ENCODE measurements around the gene RIOK2.
"Not testable (repeated sequence)": the region's sequence is repeated elsewhere in the genome, so short reads cannot be mapped to it uniquely, and the experiment has no call there.

Gene RIOK2

DNA sequence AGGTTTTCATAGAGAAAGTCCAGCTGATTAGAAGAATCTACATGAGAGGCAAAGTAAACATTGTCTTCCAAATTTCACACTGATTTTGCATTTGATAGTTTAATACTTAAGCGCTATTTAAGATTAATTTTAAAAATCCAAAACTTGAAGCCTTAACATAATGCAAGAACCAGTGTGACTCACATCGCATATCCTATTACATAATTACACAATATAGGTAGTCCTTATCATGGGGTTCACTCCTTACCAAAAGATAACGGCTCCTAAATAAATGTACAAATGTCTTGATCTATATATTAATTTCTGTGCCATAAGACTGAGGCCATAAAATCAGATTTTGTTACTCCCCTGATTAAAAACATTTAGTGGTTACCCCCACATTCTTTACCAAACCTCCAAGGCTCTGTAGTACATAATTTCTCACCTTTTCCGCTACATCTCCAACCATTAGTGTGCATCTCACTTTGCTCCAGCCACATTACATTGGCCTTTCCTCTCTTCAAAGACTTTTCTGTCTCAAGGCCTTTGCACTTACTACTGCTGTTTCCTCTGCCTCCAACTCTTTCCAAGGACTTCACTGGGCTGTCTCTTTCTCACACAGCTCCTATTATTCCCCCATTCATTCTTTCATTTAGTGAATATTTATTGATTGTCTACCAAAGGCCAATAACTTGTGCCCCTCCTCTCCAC is 1.0 kb downstream of the RIOK2 start:
- TF ChIP-seq SPI1 (IDR thresholded peaks at IDR 0.05; ENCODE audit: low read depth, low read length) (no peak), TAF1 (IDR thresholded peaks at IDR 0.05; ENCODE audit: low read depth, low read length) (no peak), PAX5 (IDR thresholded peaks at IDR 0.05; ENCODE audit: insufficient read depth, low read length, severe bottlenecking) (no peak), POLR2A (IDR thresholded peaks at IDR 0.05; ENCODE audit: low read depth, low read length) (no peak), POLR2AphosphoS5 (IDR thresholded peaks at IDR 0.05; ENCODE audit: low read depth, low read length) (no peak), POU2F2 (IDR thresholded peaks at IDR 0.05; ENCODE audit: low read depth, low read length) (no peak)
- DNase-seq (ENCODE audit: insufficient read length, low spot score) = no peak
- FAIRE-seq = no peak

DNA sequence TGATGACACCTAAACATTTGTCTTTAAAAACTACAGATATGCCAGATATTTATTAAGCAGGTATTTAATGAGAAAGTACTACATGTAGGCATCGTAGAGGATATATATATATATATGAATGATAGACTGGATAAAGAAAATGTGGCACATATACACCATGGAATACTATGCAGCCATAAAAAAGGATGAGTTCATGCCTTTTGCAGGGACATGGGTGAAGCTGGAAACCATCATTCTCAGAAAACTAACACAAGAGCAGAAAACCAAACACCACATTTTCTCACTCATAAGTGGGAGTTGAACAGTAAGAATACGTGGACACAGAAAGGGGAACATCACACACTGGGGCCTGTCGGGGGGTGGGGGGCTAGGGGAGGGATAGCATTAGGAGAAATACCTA is 3.6 kb downstream of the RIOK2 start:
- not testable (repeated sequence) for FAIRE-seq; DNase-seq (ENCODE audit: insufficient read length, low spot score)

GRCh38 chr5:97172227-97172626 is 10.8 kb downstream of the RIOK2 start:
- DNase-seq (ENCODE audit: insufficient read length, low spot score) = no peak
- TF ChIP-seq PAX5 (IDR thresholded peaks at IDR 0.05; ENCODE audit: insufficient read depth, low read length, severe bottlenecking) = no peak
- no peak for TF ChIP-seq POU2F2 (IDR thresholded peaks at IDR 0.05; ENCODE audit: low read depth, low read length)
- no peak for TF ChIP-seq TAF1 (IDR thresholded peaks at IDR 0.05; ENCODE audit: low read depth, low read length)
- no peak for TF ChIP-seq POLR2AphosphoS5 (IDR thresholded peaks at IDR 0.05; ENCODE audit: low read depth, low read length)
- no peak for TF ChIP-seq SPI1 (IDR thresholded peaks at IDR 0.05; ENCODE audit: low read depth, low read length)
- no peak for TF ChIP-seq POLR2A (IDR thresholded peaks at IDR 0.05; ENCODE audit: low read depth, low read length)
- FAIRE-seq = no peak

- FAIRE-seq (no peak), DNase-seq (ENCODE audit: insufficient read length, low spot score) (no peak)
- TF ChIP-seq TAF1 (IDR thresholded peaks at IDR 0.05; ENCODE audit: low read depth, low read length) = no peak
- TF ChIP-seq POLR2A (IDR thresholded peaks at IDR 0.05; ENCODE audit: low read depth, low read length) = no peak
- TF ChIP-seq PAX5 (IDR thresholded peaks at IDR 0.05; ENCODE audit: insufficient read depth, low read length, severe bottlenecking) = no peak
- no peak for TF ChIP-seq SPI1 (IDR thresholded peaks at IDR 0.05; ENCODE audit: low read depth, low read length)
- TF ChIP-seq POU2F2 (IDR thresholded peaks at IDR 0.05; ENCODE audit: low read depth, low read length) = no peak
- no peak for TF ChIP-seq POLR2AphosphoS5 (IDR thresholded peaks at IDR 0.05; ENCODE audit: low read depth, low read length)
Observed at GRCh38 chr5:97171703-97172102, 11.3 kb downstream of the RIOK2 start.

DNA sequence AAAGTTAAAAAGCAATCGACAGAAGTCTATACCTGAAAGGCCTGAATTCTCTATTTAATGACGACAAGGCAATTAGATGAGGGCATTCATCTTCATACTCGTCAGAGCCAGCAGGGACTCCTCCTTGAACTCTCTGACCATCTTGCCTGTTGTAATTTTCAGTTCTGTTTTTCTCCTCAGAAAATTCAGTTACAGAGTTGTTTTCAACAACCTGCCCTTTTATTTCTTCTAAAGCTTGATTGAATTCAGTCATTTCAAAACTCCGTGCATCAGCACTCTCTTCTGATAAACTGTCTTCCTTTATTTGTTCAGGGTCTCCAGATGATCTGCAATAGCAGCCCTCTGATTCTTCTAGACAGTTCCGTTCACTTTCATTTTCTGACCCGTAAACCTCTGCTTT is 15.6 kb downstream of the RIOK2 start:
- FAIRE-seq (peak; percentile 75), DNase-seq (ENCODE audit: insufficient read length, low spot score) (peak; percentile 9)
- TF ChIP-seq SPI1 (IDR thresholded peaks at IDR 0.05; ENCODE audit: low read depth, low read length) = peak; percentile 87
- TF ChIP-seq POLR2A (IDR thresholded peaks at IDR 0.05; ENCODE audit: low read depth, low read length) = no peak

DNA sequence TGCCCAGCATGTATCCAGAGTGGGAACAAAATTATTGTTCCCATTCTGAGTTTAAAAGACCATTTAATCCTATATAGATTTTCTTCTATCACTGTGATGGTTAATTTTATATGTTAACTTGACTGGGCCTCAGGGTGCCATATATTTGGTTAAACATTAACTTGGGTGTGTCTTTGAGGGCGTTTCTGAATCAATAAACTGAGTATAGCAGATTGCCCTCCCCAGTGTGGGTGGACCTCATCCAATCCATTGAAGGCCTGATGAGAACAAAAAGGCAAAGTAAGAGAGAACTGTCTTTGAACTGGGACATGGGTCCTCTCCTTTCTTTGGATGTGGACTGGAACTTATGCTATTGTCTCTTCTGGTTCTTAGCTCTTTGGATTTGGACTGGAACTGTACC is 17.3 kb downstream of the RIOK2 start:
- FAIRE-seq (no peak), DNase-seq (ENCODE audit: insufficient read length, low spot score) (no peak)
- TF ChIP-seq TAF1 (IDR thresholded peaks at IDR 0.05; ENCODE audit: low read depth, low read length) (no peak), PAX5 (IDR thresholded peaks at IDR 0.05; ENCODE audit: insufficient read depth, low read length, severe bottlenecking) (no peak), POU2F2 (IDR thresholded peaks at IDR 0.05; ENCODE audit: low read depth, low read length) (no peak), SPI1 (IDR thresholded peaks at IDR 0.05; ENCODE audit: low read depth, low read length) (no peak), POLR2A (IDR thresholded peaks at IDR 0.05; ENCODE audit: low read depth, low read length) (no peak), POLR2AphosphoS5 (IDR thresholded peaks at IDR 0.05; ENCODE audit: low read depth, low read length) (no peak)

- DNase-seq (ENCODE audit: insufficient read length, low spot score) (no peak), FAIRE-seq (no peak)
- no peak for TF ChIP-seq PAX5 (IDR thresholded peaks at IDR 0.05; ENCODE audit: insufficient read depth, low read length, severe bottlenecking)
- no peak for TF ChIP-seq POLR2A (IDR thresholded peaks at IDR 0.05; ENCODE audit: low read depth, low read length)
- no peak for TF ChIP-seq SPI1 (IDR thresholded peaks at IDR 0.05; ENCODE audit: low read depth, low read length)
- no peak for TF ChIP-seq POU2F2 (IDR thresholded peaks at IDR 0.05; ENCODE audit: low read depth, low read length)
- TF ChIP-seq POLR2AphosphoS5 (IDR thresholded peaks at IDR 0.05; ENCODE audit: low read depth, low read length) = no peak
- no peak for TF ChIP-seq TAF1 (IDR thresholded peaks at IDR 0.05; ENCODE audit: low read depth, low read length)
Observed at GRCh38 chr5:97164846-97165245, 18.2 kb downstream of the RIOK2 start.

GRCh38 chr5:97163790-97164285 is 19.2 kb downstream of the RIOK2 start:
- DNase-seq (ENCODE audit: insufficient read length, low spot score) (no peak), FAIRE-seq (no peak)
- TF ChIP-seq POU2F2 (IDR thresholded peaks at IDR 0.05; ENCODE audit: low read depth, low read length) (no peak), POLR2A (IDR thresholded peaks at IDR 0.05; ENCODE audit: low read depth, low read length) (no peak), POLR2AphosphoS5 (IDR thresholded peaks at IDR 0.05; ENCODE audit: low read depth, low read length) (no peak), PAX5 (IDR thresholded peaks at IDR 0.05; ENCODE audit: insufficient read depth, low read length, severe bottlenecking) (no peak), TAF1 (IDR thresholded peaks at IDR 0.05; ENCODE audit: low read depth, low read length) (no peak), SPI1 (IDR thresholded peaks at IDR 0.05; ENCODE audit: low read depth, low read length) (no peak)

GRCh38 chr5:97163360-97163764 is 19.7 kb downstream of the RIOK2 start:
- TF ChIP-seq POLR2AphosphoS5 (IDR thresholded peaks at IDR 0.05; ENCODE audit: low read depth, low read length) = no peak
- TF ChIP-seq POLR2A (IDR thresholded peaks at IDR 0.05; ENCODE audit: low read depth, low read length) = no peak
- TF ChIP-seq SPI1 (IDR thresholded peaks at IDR 0.05; ENCODE audit: low read depth, low read length) = no peak
- TF ChIP-seq PAX5 (IDR thresholded peaks at IDR 0.05; ENCODE audit: insufficient read depth, low read length, severe bottlenecking) = no peak
- FAIRE-seq (peak; percentile 54), DNase-seq (ENCODE audit: insufficient read length, low spot score) (no peak)

- DNase-seq (ENCODE audit: insufficient read length, low spot score) = no peak
- FAIRE-seq = peak; percentile 95
- TF ChIP-seq SPI1 (IDR thresholded peaks at IDR 0.05; ENCODE audit: low read depth, low read length) = no peak
- TF ChIP-seq TAF1 (IDR thresholded peaks at IDR 0.05; ENCODE audit: low read depth, low read length) = no peak
- TF ChIP-seq POLR2A (IDR thresholded peaks at IDR 0.05; ENCODE audit: low read depth, low read length) = no peak
- TF ChIP-seq PAX5 (IDR thresholded peaks at IDR 0.05; ENCODE audit: insufficient read depth, low read length, severe bottlenecking) = no peak
- TF ChIP-seq POU2F2 (IDR thresholded peaks at IDR 0.05; ENCODE audit: low read depth, low read length) = no peak
- no peak for TF ChIP-seq POLR2AphosphoS5 (IDR thresholded peaks at IDR 0.05; ENCODE audit: low read depth, low read length)
Observed at GRCh38 chr5:97162045-97162444, 21.0 kb downstream of the RIOK2 start.
